ENCODE data around the gene MFSD2B.
A peak's percentile ranks its signal among the peaks of the same experiment; 100 is the strongest.
"Not testable (repeated sequence)": the region's sequence is repeated elsewhere in the genome, so short reads cannot be mapped to it uniquely, and the experiment has no call there.

MFSD2B gene

DNA sequence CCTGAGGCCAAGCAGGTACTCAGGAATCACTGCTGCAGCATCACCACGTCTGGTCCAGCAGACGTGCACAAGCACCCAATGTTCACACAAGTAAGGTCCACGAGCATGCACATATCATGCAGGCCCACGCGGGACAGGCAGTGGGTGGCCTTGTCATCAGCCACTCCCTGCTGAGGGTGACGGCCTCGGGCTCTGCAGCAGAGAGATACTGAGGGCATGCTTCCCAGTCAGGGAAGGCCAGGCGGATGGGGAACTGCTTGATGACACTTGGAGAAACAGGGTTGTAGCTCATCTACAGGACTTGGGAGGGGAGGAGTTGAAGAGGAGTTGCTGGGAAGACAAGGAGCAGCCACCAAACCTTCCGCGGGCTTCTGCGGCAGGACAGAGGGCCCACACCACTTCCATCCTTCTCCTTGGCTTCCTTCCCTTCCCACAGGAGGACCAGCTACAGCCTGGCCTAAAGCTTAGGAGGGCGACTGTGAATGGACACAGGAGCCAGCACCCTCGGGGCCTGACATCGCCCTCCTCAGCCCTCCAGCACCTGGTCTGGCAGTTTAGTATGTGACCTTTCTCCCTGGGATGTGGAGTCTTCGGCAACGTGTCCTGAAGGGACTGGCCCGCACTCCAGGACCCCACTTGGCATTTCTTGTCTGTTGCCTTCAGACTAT is 15.2 kb downstream of the MFSD2B start:
- no peak for TF ChIP-seq ZNF274 (IDR thresholded peaks at IDR 0.05; ENCODE audit: low read depth, low read length)
- no peak overlapping the region for H3K4me3 ChIP-seq (ENCODE audit: low read length)

- no peak for TF ChIP-seq ZNF274 (IDR thresholded peaks at IDR 0.05; ENCODE audit: low read depth, low read length)
- H3K4me3 ChIP-seq (ENCODE audit: low read length) = no peak overlapping the region
Measured at GRCh38 chr2:24026233-24026632, 16.3 kb downstream of the MFSD2B start.

DNA sequence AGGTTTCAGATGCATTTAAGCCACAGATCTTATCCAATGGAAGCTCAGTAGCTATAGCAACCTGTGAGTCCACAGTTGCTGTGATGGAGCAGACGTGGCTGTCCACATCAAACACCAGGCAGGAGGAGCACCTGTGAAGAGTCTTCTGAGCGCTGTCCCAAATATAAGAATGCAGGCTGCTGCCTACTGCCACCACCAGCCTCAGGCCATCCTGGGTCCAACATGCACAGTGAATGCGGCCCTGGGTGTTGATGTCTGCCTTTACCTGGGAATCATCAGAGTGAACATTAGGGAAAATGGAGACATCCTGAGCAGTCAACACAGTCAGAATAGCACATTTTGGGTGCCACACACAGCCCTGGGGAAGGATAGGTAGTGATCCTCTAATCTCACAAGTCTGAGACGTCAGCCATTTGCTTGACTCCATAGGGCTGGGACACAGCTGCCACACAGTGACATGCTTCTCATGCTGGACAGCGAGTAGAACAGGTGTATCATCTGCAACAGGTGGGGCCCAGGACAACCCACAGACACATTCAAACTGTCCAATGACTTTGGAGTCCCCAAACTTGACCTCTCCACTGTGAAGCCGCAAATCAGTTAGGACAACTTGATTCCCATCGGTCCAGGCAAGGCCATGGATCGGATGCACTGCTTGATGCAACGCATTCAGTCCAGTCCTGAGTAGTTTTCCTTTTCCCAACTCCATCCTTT is 29.1 kb downstream of the MFSD2B start:
- no peak for TF ChIP-seq ZNF274 (IDR thresholded peaks at IDR 0.05; ENCODE audit: low read depth, low read length)
- no peak overlapping the region for H3K4me3 ChIP-seq (ENCODE audit: low read length)

- TF ChIP-seq ZNF274 (IDR thresholded peaks at IDR 0.05; ENCODE audit: low read depth, low read length) = no peak
- H3K4me3 ChIP-seq (ENCODE audit: low read length) = no peak overlapping the region
Measured at GRCh38 chr2:24040511-24040910, 30.6 kb downstream of the MFSD2B start.

DNA sequence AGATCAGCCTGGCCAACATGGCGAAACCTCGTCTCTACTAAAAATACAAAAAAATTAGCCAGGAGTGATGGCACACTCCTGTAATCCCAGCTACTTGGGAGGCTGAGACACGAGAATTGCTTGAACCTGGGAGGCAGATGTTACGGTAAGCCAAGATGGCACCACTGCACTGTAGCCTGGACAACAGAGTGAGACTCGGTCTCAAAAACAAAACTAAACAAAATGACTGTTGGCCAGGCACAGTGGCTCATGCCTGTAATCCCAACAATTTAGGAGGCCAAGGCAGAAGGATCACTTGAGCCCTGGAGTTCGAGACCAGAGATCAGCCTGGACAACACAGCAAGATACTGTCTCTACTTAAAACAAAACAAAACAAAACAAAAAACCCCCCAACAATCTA is 33.2 kb downstream of the MFSD2B start:
- H3K4me3 ChIP-seq (ENCODE audit: low read length) = not testable (repeated sequence)

DNA sequence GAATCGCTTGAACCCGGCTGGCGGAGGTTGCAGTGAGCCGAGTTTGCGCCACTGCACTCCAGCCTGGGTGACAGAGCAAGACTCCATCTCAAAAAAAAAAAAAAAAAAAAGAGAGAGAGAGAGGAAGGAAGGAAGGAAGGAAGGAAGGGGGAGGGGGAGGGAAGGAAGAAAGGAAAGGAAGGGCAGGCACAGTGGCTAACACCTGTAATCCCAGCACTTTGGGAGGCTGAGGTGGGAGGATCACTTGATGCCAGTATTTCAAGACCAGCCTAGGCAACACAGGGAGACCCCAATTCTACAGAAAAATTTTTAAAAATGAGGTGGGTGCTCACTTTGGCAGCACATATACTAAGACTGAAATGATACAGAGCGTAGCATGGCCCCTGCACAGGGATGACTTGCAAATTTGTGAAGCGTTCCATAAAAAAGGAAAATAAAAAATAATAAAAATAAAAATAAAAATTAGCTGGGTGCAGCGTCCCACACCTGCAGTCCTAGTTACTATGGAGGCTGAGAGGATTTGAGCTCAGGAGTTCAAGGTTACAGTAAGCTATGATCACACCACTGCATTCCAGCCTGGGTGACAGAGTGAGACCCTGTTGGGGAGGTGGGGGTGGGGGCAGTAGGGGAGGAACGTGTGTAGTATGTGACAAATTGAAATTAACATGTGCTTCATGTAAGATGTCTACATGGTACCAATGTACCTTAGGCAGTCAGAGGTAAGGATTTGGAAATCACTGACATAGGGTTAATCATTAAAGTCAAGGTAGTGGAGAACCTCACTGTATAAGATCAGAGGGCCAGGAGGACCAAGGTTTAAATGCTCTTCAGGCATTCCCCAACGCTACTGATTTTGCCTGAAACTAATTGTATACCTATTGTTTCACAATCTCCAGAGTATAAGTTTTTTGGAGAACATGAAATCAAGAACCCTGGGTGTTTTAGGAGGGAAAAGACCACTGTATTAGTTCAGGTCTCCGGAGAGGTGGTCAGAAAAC is 35.9 kb downstream of the MFSD2B start:
- peak overlapping the region; percentile 88; the same call in 1 of the 2 replicates for H3K4me3 ChIP-seq (ENCODE audit: low read length)
- TF ChIP-seq ZNF274 (IDR thresholded peaks at IDR 0.05; ENCODE audit: low read depth, low read length) = no peak

DNA sequence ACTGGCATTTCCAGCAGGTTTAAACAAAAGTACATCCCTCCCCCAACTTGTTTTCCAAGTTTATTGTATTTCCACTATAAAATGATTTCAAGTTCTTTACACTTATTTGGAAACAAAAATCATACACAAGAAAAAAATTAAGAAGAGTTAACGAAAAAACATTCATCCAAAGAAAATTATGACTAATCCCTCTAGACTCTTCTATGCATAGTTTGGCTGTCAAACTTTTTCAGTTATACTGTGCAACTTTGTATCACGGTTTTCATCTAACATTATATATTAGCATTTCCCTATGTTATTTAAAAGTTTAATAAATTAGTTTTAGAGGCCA is 36.7 kb downstream of the MFSD2B start:
- TF ChIP-seq ZNF274 (IDR thresholded peaks at IDR 0.05; ENCODE audit: low read depth, low read length) = no peak
- H3K4me3 ChIP-seq (ENCODE audit: low read length) = peak overlapping the region; percentile 88

DNA sequence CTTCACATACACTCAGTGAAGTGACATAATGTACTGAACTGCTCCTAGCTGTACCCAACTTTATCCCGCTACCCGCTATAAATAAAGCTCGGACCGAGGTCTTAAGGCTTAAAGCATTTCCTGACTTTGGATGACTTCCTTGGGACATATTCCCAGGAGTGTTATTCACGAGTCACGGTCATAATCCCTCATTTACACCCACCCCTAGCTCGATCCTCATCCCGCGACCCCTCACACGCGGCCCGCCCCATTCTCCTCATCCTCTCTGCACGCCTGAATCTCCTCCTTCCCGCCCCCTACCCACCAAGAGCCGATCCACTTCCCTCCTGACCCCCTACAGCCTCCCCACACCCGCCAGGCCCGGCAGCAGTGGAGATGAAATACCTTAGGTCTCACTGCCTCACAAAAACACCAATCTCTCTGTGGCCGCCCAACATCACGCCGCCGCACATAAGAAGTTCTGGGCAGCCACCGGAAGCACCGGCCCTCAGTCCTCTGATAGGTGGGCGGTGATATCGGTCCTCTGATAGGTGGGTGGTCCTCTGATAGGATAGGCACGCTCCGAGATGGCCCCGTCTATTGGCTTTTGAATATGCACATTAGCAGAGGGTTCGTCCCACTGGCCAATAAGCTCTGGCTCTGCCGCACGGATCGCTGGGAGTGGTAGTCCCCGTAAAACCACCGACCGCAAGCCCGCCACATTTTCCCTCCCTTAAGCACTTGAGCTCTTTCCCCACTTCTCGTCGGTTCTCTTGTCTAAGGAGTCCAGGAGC is 37.2 kb downstream of the MFSD2B start, which contains the start of gene WDCP:
WDCP (minus strand) TSS at position 462 of the 773 bp plus-strand sequence. CDS start 7,897 bp downstream, outside the sequence.
- peak within 1 kb of the TSS; percentile 88 for H3K4me3 ChIP-seq (ENCODE audit: low read length)
- no peak for TF ChIP-seq ZNF274 (IDR thresholded peaks at IDR 0.05; ENCODE audit: low read depth, low read length)

- H3K4me3 ChIP-seq (ENCODE audit: low read length) = no peak overlapping the region
- no peak for TF ChIP-seq ZNF274 (IDR thresholded peaks at IDR 0.05; ENCODE audit: low read depth, low read length)
Measured at GRCh38 chr2:24047703-24048033, 37.8 kb downstream of the MFSD2B start.

DNA sequence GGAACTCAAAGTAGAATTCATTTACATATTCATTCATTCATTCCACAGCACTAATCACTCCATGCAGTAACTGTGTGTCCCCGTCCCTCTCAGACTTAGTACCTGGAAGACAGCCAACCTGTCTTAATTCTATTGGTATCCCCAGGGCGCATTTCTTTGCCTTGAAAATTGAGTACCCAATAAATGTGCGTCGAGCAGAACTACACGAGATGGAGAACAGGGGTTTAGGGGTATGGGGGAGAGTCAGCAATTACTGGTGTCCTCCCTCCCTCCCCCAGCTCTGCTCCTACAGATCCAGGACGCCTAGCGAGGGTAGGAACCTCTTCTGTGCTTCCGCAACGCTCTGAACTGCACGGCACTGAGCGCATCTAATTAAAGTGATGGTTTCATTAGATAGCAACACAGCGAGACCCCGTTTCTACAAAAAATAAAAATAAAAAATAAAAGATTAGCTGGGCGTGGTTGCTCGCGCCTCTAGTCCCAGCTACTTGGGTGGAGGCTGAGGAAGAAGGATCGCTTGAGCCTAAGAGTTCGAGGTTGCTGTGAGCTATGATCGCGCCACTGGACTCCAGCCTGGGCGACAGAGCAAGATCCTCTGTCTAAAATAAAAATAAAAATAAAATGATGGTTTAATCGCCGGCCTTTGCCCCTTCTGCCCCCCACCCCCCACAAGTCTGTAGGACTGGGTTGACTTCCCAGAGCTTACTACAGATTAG is 39.0 kb downstream of the MFSD2B start:
- H3K4me3 ChIP-seq (ENCODE audit: low read length) = peak overlapping the region; percentile 84
- no peak for TF ChIP-seq ZNF274 (IDR thresholded peaks at IDR 0.05; ENCODE audit: low read depth, low read length)

GRCh38 chr2:24049485-24050021 is 39.7 kb downstream of the MFSD2B start, which contains the start of gene FKBP1B:
Gene FKBP1B (plus strand): TSS chr2:24049741. CDS start chr2:24049850, 109 bp downstream.
- no peak for TF ChIP-seq ZNF274 (IDR thresholded peaks at IDR 0.05; ENCODE audit: low read depth, low read length)
- peak within 1 kb of the TSS; percentile 84 for H3K4me3 ChIP-seq (ENCODE audit: low read length)

DNA sequence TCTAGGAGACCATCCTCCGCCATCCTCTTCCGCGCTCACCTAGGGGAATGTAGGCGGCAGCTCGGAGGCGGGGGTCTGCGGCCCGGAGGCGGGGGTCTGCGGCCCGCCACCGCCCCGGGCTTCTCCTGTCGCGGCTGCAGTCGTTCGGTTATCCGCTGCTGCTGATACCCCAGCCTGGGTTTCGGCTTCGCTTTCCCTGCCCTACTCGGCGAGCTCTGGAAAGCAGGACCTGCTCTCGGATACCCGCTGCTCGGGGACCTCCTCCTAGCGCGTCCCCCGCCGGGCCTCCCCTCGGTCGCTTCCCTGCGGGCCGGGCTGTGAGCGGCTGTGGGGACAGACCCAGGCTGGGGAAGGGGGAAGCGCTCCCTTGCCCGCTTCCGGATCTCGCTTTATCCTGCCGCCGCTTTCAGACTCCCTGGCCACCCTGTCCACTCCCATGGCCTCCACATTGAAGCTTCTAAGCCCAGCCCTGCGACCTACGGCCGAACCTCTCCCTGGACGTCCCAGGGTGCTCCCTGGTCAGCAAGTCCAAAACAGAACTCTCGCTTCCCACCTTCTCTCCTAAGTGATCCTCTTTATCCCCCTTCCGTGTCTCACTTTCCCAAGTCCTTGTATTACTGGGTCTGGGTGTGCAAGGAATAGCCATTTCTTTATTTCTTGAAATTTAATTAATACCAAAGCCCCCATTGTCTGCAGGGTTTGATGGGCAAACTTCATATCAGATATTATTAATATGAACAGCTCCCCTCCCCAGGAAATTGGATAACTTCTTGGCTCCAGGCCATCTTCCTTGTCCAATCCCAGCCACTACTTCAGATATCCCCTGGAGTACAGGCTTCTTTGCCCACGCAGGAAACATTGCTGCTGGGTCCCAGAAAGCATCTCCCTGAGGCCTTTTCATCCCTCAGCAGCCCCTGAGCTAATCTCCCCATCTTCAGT is 40.4 kb downstream of the MFSD2B start:
- peak overlapping the region; percentile 84 for H3K4me3 ChIP-seq (ENCODE audit: low read length)

More for the DNA sequence above, 40.4 kb downstream of the MFSD2B start:
- no peak for TF ChIP-seq ZNF274 (IDR thresholded peaks at IDR 0.05; ENCODE audit: low read depth, low read length)
